Activated CD4-positive, alpha-beta T cell treated with anti-CD3 and anti-CD28 coated beads for 36 hours (primary cell): ENCODE measurements around the gene SHROOM4. TPM values are rescaled to one million over a fixed set of nuclear protein-coding genes. Genes with fewer than 3 reads are reported as not detected.

Experiments used
- ATAC-seq: fragments of 200-7000 bp; cut with Tn5 transposase; one replicate; pipeline ENCODE4 v1.10.0; 2021; ENCODE audit warnings: mild to moderate bottlenecking, moderate library complexity
- CTCF ChIA-PET: fragments of 350-600 bp; sonication (Branson Sonifier 250); formaldehyde crosslinking; loops from one replicate; lab custom pipeline; 2021; ENCODE audit warnings: antibody characterized with exemption; lab: Charles Lee
- POLR2A ChIA-PET: fragments of 350-600 bp; sonication (Branson Sonifier 250); formaldehyde crosslinking; loops from one replicate; lab custom pipeline; 2021; ENCODE audit warnings: antibody characterized with exemption, inconsistent platforms; lab: Charles Lee
- DNase-seq: peaks from one replicate; pipeline ENCODE4 v3.0.0-alpha.2; 2020
- H3K27ac Mint-ChIP-seq: one replicate; pipeline ENCODE4 v1.8.0; 2021; ENCODE audit warnings: mixed read lengths
- H3K27me3 Mint-ChIP-seq: one replicate; pipeline ENCODE4 v1.8.0; 2021; ENCODE audit warnings: mixed read lengths
- H3K36me3 Mint-ChIP-seq: one replicate; pipeline ENCODE4 v1.8.0; 2021; ENCODE audit warnings: low read depth, mixed read lengths
- H3K4me1 Mint-ChIP-seq: one replicate; pipeline ENCODE4 v1.8.0; 2021; ENCODE audit warnings: mixed read lengths
- H3K4me3 Mint-ChIP-seq: one replicate; pipeline ENCODE4 v1.8.0; 2021; ENCODE audit warnings: mild to moderate bottlenecking, moderate library complexity, mixed read lengths
- H3K9me3 Mint-ChIP-seq: one replicate; pipeline ENCODE4 v1.8.0; 2021; ENCODE audit warnings: low read depth, mixed read lengths
- intact Hi-C, 2 experiments: fragments of 100-400 bp; cut with DNase I in 1 of 2; cut with micrococcal nuclease in 1 of 2; formaldehyde crosslinking; loops; one replicate each; pipeline versions ENCODE4 v1.14.2 to v1.15.1; 2022 to 2024; cut with DNase I, micrococcal nuclease
- total RNA-seq, 2 experiments: library from RNA; stranded (reverse); gene quantifications; one replicate each; pipeline ENCODE4 v1.2.3, GENCODE V29; 2021

The SHROOM4 gene
- total RNA-seq, 2 experiments from 2014 or later, result not detected

GRCh38 chrX:50606300-50606950 lies 207.6 kb downstream of the SHROOM4 start:
- DNase-seq, result no peak
- Mint-ChIP-seq H3K4me3 (no peak overlapping the region), H3K4me1 (peaks cover 3% of the 10 kb centered on the region), H3K36me3 (no peaks in the 10 kb centered on the region), H3K27me3 (peaks cover 2% of the 10 kb centered on the region), H3K9me3 (no peaks in the 10 kb centered on the region), H3K27ac (no peak overlapping the region)
- ATAC-seq, result no peak
- ChIA-PET POLR2A (no interaction called here), CTCF (no interaction called here)
- intact Hi-C loops, result no loop called here

GRCh38 chrX:50596056-50596455 lies 217.9 kb downstream of the SHROOM4 start:
- DNase-seq (no peak), ATAC-seq (no peak)
- Mint-ChIP-seq H3K4me3 (no peak overlapping the region), H3K9me3 (no peaks in the 10 kb centered on the region), H3K4me1 (no peaks in the 10 kb centered on the region), H3K27me3 (peaks cover 1% of the 10 kb centered on the region), H3K36me3 (no peaks in the 10 kb centered on the region), H3K27ac (no peak overlapping the region)
- ChIA-PET POLR2A (no interaction called here), CTCF (no interaction called here)
- intact Hi-C loops, result no loop called here

- DNase-seq (no peak), ATAC-seq (no peak)
- H3K4me1 Mint-ChIP-seq, result no peaks in the 10 kb centered on the region
- CTCF ChIA-PET, result interaction anchor here (0.7 kb wide), 1 partner anchor 330 kb away, joined by 3 read pairs; no protein-coding TSS in a partner anchor
- no peak overlapping the region for H3K4me3 Mint-ChIP-seq
- peaks cover 1% of the 10 kb centered on the region for H3K27me3 Mint-ChIP-seq
- intact Hi-C loops, result no loop called here
- POLR2A ChIA-PET, result no interaction called here
- no peak overlapping the region for H3K27ac Mint-ChIP-seq
- H3K9me3 Mint-ChIP-seq, result no peaks in the 10 kb centered on the region
- H3K36me3 Mint-ChIP-seq, result no peaks in the 10 kb centered on the region
These were observed 219.2 kb downstream of the SHROOM4 start for GRCh38 chrX:50594788-50595187.

GRCh38 chrX:50586980-50587379 lies 227.0 kb downstream of the SHROOM4 start:
- no peaks in the 10 kb centered on the region for H3K36me3 Mint-ChIP-seq
- H3K9me3 Mint-ChIP-seq, result no peaks in the 10 kb centered on the region
- no peak for ATAC-seq
- intact Hi-C loops, result loop anchor here in 1 of 2 experiments (10.0 kb wide), 2 partner anchors 482 to 672 kb away; no protein-coding TSS in a partner anchor
- H3K27me3 Mint-ChIP-seq, result peaks cover 2% of the 10 kb centered on the region
- H3K4me1 Mint-ChIP-seq, result no peaks in the 10 kb centered on the region
- no peak overlapping the region for H3K27ac Mint-ChIP-seq
- no peak overlapping the region for H3K4me3 Mint-ChIP-seq
- no peak for DNase-seq
- POLR2A ChIA-PET, result interaction anchor here (0.5 kb wide), 1 partner anchor 13 kb away, joined by 3 read pairs; no protein-coding TSS in a partner anchor
- CTCF ChIA-PET, result no interaction called here

- DNase-seq, result no peak
- H3K36me3 Mint-ChIP-seq, result no peaks in the 10 kb centered on the region
- peaks cover 2% of the 10 kb centered on the region for H3K27me3 Mint-ChIP-seq
- no peaks in the 10 kb centered on the region for H3K9me3 Mint-ChIP-seq
- ChIA-PET CTCF (no interaction called here), POLR2A (interaction anchor here (0.5 kb wide), 1 partner anchor 13 kb away, joined by 3 read pairs; no protein-coding TSS in a partner anchor)
- intact Hi-C loops, result loop anchor here in 1 of 2 experiments (10.0 kb wide), 2 partner anchors 482 to 672 kb away; no protein-coding TSS in a partner anchor
- H3K27ac Mint-ChIP-seq, result no peak overlapping the region
- no peak overlapping the region for H3K4me3 Mint-ChIP-seq
- ATAC-seq, result no peak
- H3K4me1 Mint-ChIP-seq, result no peaks in the 10 kb centered on the region
These were observed 227.6 kb downstream of the SHROOM4 start for GRCh38 chrX:50586407-50586806.

GRCh38 chrX:50581405-50581804 lies 232.6 kb downstream of the SHROOM4 start:
- ChIA-PET POLR2A (no interaction called here), CTCF (interaction anchor here (0.7 to 1.6 kb wide), 2 partner anchors 167 to 662 kb away, joined by 3 to 4 read pairs; no protein-coding TSS in a partner anchor)
- intact Hi-C loops, result loop anchor here (2.0 to 10.0 kb wide), 3 partner anchors 477 to 667 kb away; no protein-coding TSS in a partner anchor
- H3K9me3 Mint-ChIP-seq, result no peaks in the 10 kb centered on the region
- DNase-seq (no peak), ATAC-seq (no peak)
- H3K27me3 Mint-ChIP-seq, result peaks cover 6% of the 10 kb centered on the region
- H3K27ac Mint-ChIP-seq, result no peak overlapping the region
- H3K4me3 Mint-ChIP-seq, result no peak overlapping the region
- H3K36me3 Mint-ChIP-seq, result no peaks in the 10 kb centered on the region
- H3K4me1 Mint-ChIP-seq, result no peaks in the 10 kb centered on the region

- peak; percentile 26 for DNase-seq
- Mint-ChIP-seq H3K36me3 (no peaks in the 10 kb centered on the region), H3K4me3 (no peak overlapping the region), H3K27me3 (peaks cover 6% of the 10 kb centered on the region), H3K9me3 (no peaks in the 10 kb centered on the region), H3K4me1 (no peaks in the 10 kb centered on the region), H3K27ac (no peak overlapping the region)
- POLR2A ChIA-PET, result no interaction called here
- intact Hi-C loops, result loop anchor here (2.0 to 10.0 kb wide), 4 partner anchors 475 to 665 kb away; no protein-coding TSS in a partner anchor
- no peak for ATAC-seq
- CTCF ChIA-PET, result interaction anchor here (0.8 to 1.6 kb wide), 2 partner anchors 661 to 663 kb away, joined by 3 read pairs; no protein-coding TSS in a partner anchor
These were observed 234.0 kb downstream of the SHROOM4 start for GRCh38 chrX:50579955-50580354.

GRCh38 chrX:50577326-50577725 lies 236.7 kb downstream of the SHROOM4 start:
- Mint-ChIP-seq H3K27me3 (peaks cover 4% of the 10 kb centered on the region), H3K4me3 (no peak overlapping the region), H3K36me3 (no peaks in the 10 kb centered on the region), H3K9me3 (no peaks in the 10 kb centered on the region), H3K4me1 (no peaks in the 10 kb centered on the region), H3K27ac (no peak overlapping the region)
- no peak for ATAC-seq
- CTCF ChIA-PET, result no interaction called here
- POLR2A ChIA-PET, result no interaction called here
- intact Hi-C loops, result loop anchor here in 1 of 2 experiments (5.0 kb wide), 1 partner anchor 475 kb away; no protein-coding TSS in a partner anchor
- DNase-seq, result no peak

GRCh38 chrX:50567636-50568035 lies 246.4 kb downstream of the SHROOM4 start:
- intact Hi-C loops, result no loop called here
- ChIA-PET CTCF (no interaction called here), POLR2A (no interaction called here)
- no peak for ATAC-seq
- no peak for DNase-seq
- no peaks in the 10 kb centered on the region for H3K4me1 Mint-ChIP-seq
- H3K36me3 Mint-ChIP-seq, result no peaks in the 10 kb centered on the region
- no peak overlapping the region for H3K4me3 Mint-ChIP-seq
- no peaks in the 10 kb centered on the region for H3K9me3 Mint-ChIP-seq
- no peaks in the 10 kb centered on the region for H3K27me3 Mint-ChIP-seq
- no peak overlapping the region for H3K27ac Mint-ChIP-seq

GRCh38 chrX:50565718-50566117 lies 248.3 kb downstream of the SHROOM4 start:
- CTCF ChIA-PET, result no interaction called here
- H3K9me3 Mint-ChIP-seq, result no peaks in the 10 kb centered on the region

More at GRCh38 chrX:50565718-50566117, 248.3 kb downstream of the SHROOM4 start:
- H3K36me3 Mint-ChIP-seq, result no peaks in the 10 kb centered on the region
- POLR2A ChIA-PET, result no interaction called here
- intact Hi-C loops, result no loop called here
- peaks cover under 1% of the 10 kb centered on the region for H3K27me3 Mint-ChIP-seq
- H3K4me1 Mint-ChIP-seq, result no peaks in the 10 kb centered on the region
- ATAC-seq, result no peak
- H3K27ac Mint-ChIP-seq, result no peak overlapping the region
- H3K4me3 Mint-ChIP-seq, result no peak overlapping the region
- no peak for DNase-seq
